ENCODE results near the gene C10orf105. TPM values are rescaled to one million over a fixed set of nuclear protein-coding genes. Genes with fewer than 3 reads are reported as not detected.

C10orf105 gene
- total RNA-seq, 1 donor from 2014 or later, result not detected

GRCh38 chr10:71754562-71754961 lies 35.0 kb upstream of the C10orf105 start:
- peak overlapping the region; percentile 4 for H3K27ac Mint-ChIP-seq
- DNase-seq (no peak), ATAC-seq (ENCODE audit: low read depth) (no peak)
- intact Hi-C loops (cut with micrococcal nuclease), result no loop called here
- H3K9me3 Mint-ChIP-seq, result no peaks in the 10 kb centered on the region
- H3K27me3 Mint-ChIP-seq, result no peaks in the 10 kb centered on the region
- H3K4me3 Mint-ChIP-seq, result no peak overlapping the region
- TF ChIP-seq CTCF (IDR thresholded peaks at IDR 0.05), result no peak
- CTCF ChIA-PET, result no interaction called here
- peaks cover 68% of the 10 kb centered on the region for H3K4me1 Mint-ChIP-seq
- POLR2A ChIA-PET, result interaction anchor here (0.7 kb wide), 1 partner anchor 14 kb away, joined by 3 read pairs; no protein-coding TSS in a partner anchor
- peaks cover 16% of the 10 kb centered on the region for H3K36me3 Mint-ChIP-seq (ENCODE audit: low read depth)

GRCh38 chr10:71753960-71754505 lies 34.5 kb upstream of the C10orf105 start:
- ChIA-PET POLR2A (interaction anchor here (0.7 kb wide), 1 partner anchor 15 kb away, joined by 3 read pairs; no protein-coding TSS in a partner anchor), CTCF (no interaction called here)
- peaks cover 74% of the 10 kb centered on the region for H3K4me1 Mint-ChIP-seq
- TF ChIP-seq CTCF (IDR thresholded peaks at IDR 0.05), result no peak
- DNase-seq (no peak), ATAC-seq (ENCODE audit: low read depth) (no peak)
- H3K27ac Mint-ChIP-seq, result no peak overlapping the region
- H3K27me3 Mint-ChIP-seq, result no peaks in the 10 kb centered on the region
- H3K9me3 Mint-ChIP-seq, result no peaks in the 10 kb centered on the region
- H3K36me3 Mint-ChIP-seq (ENCODE audit: low read depth), result peaks cover 12% of the 10 kb centered on the region
- intact Hi-C loops (cut with micrococcal nuclease), result no loop called here
- H3K4me3 Mint-ChIP-seq, result no peak overlapping the region

GRCh38 chr10:71753091-71753959 lies 33.7 kb upstream of the C10orf105 start:
- no peak for DNase-seq
- ChIA-PET CTCF (interaction anchor here (0.9 to 1.7 kb wide), 2 partner anchors 20 to 142 kb away, joined by 4 to 10 read pairs; partner anchors contain the start of gene VSIR), POLR2A (interaction anchor here (1.5 to 1.9 kb wide), 5 partner anchors 11 to 26 kb away, joined by 5 to 21 read pairs (median 8); partner anchors contain the start of gene VSIR)
- ATAC-seq (ENCODE audit: low read depth), result no peak
- no peak for TF ChIP-seq CTCF (IDR thresholded peaks at IDR 0.05)
- peak overlapping the region; percentile 69 for H3K4me3 Mint-ChIP-seq
- intact Hi-C loops (cut with micrococcal nuclease), result no loop called here
- no peaks in the 10 kb centered on the region for H3K27me3 Mint-ChIP-seq
- peak overlapping the region; percentile 83 for H3K27ac Mint-ChIP-seq
- H3K36me3 Mint-ChIP-seq (ENCODE audit: low read depth), result peaks cover 9% of the 10 kb centered on the region
- peaks cover 81% of the 10 kb centered on the region for H3K4me1 Mint-ChIP-seq
- no peaks in the 10 kb centered on the region for H3K9me3 Mint-ChIP-seq

GRCh38 chr10:71752391-71753090 lies 33.0 kb upstream of the C10orf105 start:
- ChIA-PET POLR2A (interaction anchor here (0.6 to 1.9 kb wide), 7 partner anchors 12 to 580 kb away, joined by 3 to 21 read pairs (median 7); partner anchors contain the start of gene VSIR), CTCF (interaction anchor here (0.7 to 1.7 kb wide), 5 partner anchors 15 to 143 kb away, joined by 3 to 10 read pairs (median 3); partner anchors contain the start of gene VSIR)
- no peak for TF ChIP-seq CTCF (IDR thresholded peaks at IDR 0.05)
- Mint-ChIP-seq H3K4me1 (peaks cover 82% of the 10 kb centered on the region), H3K36me3 (ENCODE audit: low read depth) (peaks cover 8% of the 10 kb centered on the region), H3K27ac (peak overlapping the region; percentile 83), H3K4me3 (peak overlapping the region; percentile 44), H3K27me3 (no peaks in the 10 kb centered on the region), H3K9me3 (no peaks in the 10 kb centered on the region)
- intact Hi-C loops (cut with micrococcal nuclease), result no loop called here
- no peak for DNase-seq
- peak; percentile 12 for ATAC-seq (ENCODE audit: low read depth)
